Progenitor cell of endocrine pancreas (in vitro differentiated cells): Measurements from ENCODE around the gene DOK7. TPM values are rescaled to one million over a fixed set of nuclear protein-coding genes. Genes with fewer than 3 reads are reported as not detected.

Experiments used
- DNase-seq: peaks from one replicate; pipeline ENCODE4 v3.0.0; 2021; ENCODE audit warnings: low spot score; ENCODE audit not compliant: unreplicated experiment
- H3K27ac Mint-ChIP-seq: 2 replicates; pipeline ENCODE4 v1.8.0; 2021; ENCODE audit warnings: mild to moderate bottlenecking, moderate library complexity, mixed read lengths
- H3K27me3 Mint-ChIP-seq: 2 replicates; pipeline ENCODE4 v1.8.0; 2021; ENCODE audit warnings: mixed read lengths
- H3K36me3 Mint-ChIP-seq: 2 replicates; pipeline ENCODE4 v1.8.0; 2022; ENCODE audit warnings: mixed read lengths; ENCODE audit not compliant: insufficient read depth
- H3K4me1 Mint-ChIP-seq: 2 replicates; pipeline ENCODE4 v1.8.0; 2021; ENCODE audit warnings: low read depth, mixed read lengths
- H3K4me3 Mint-ChIP-seq: 2 replicates; pipeline ENCODE4 v1.8.0; 2021; ENCODE audit warnings: low read depth, mild to moderate bottlenecking, moderate library complexity, mixed read lengths
- H3K9me3 Mint-ChIP-seq: 2 replicates; pipeline ENCODE4 v1.8.0; 2021; ENCODE audit warnings: low read depth, mixed read lengths
- total RNA-seq: library from RNA; stranded (reverse); gene quantifications from 2 replicates; pipeline ENCODE4 v1.2.1, GENCODE V29; 2021
- TF ChIP-seq, protein P1 (sequence below): fragments of 200-600 bp; sonication (generic); IDR thresholded peaks from one replicate; pipeline ENCODE4 v1.5.0; 2021; ENCODE audit warnings: antibody characterized with exemption, mild to moderate bottlenecking; ENCODE audit not compliant: unreplicated experiment

DOK7 gene
- total RNA-seq, 1 donor from 2014 or later, result not detected

DNA sequence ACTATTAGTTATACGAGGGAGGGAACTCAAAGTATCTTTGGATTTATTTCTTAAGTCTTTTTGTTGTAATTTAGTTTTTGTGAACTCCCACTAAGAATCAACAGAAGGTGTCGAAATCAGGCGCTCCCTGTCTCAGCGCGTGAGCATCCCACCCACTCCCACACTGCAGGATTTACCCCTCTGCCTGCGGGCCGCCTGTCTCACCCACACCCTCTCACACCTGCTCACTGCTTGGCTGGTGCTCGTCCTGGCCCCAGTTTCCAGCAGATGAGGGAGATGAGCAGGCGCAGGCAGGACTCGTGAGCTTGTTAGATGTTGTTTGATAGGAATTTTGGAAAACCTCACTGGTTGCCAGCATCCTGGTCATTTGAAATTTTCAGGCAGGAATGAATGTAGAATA lies 42.1 kb upstream of the DOK7 start:
- DNase-seq, result no peak
- Mint-ChIP-seq H3K9me3 (no peaks in the 10 kb centered on the region), H3K4me1 (no peaks in the 10 kb centered on the region), H3K27me3 (no peaks in the 10 kb centered on the region), H3K27ac (no peak overlapping the region), H3K4me3 (no peak overlapping the region), H3K36me3 (peaks cover 12% of the 10 kb centered on the region)
- TF ChIP-seq, protein P1, sequence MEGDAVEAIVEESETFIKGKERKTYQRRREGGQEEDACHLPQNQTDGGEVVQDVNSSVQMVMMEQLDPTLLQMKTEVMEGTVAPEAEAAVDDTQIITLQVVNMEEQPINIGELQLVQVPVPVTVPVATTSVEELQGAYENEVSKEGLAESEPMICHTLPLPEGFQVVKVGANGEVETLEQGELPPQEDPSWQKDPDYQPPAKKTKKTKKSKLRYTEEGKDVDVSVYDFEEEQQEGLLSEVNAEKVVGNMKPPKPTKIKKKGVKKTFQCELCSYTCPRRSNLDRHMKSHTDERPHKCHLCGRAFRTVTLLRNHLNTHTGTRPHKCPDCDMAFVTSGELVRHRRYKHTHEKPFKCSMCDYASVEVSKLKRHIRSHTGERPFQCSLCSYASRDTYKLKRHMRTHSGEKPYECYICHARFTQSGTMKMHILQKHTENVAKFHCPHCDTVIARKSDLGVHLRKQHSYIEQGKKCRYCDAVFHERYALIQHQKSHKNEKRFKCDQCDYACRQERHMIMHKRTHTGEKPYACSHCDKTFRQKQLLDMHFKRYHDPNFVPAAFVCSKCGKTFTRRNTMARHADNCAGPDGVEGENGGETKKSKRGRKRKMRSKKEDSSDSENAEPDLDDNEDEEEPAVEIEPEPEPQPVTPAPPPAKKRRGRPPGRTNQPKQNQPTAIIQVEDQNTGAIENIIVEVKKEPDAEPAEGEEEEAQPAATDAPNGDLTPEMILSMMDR, result no peak

DNA sequence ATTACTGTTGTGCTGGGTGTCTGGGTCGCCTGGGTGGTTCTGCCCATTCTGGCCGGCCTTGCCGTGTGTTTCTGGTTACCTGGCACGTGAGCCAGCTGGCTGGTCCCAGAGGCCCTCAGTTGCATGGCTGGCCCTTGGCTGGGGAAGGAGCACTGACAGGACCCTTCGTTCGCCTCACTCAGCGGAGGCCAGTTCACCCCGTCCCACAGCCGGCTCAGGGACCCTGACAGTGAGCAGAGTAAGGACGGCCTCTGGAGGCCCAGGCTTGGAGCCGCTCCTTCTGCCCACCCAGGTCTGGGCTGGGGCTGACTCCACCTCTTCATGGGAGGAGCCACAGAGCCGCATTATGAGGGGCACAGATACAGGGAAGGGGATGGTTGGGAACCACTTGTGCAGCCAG lies 41.6 kb upstream of the DOK7 start:
- TF ChIP-seq, protein P1, result no peak
- H3K27ac Mint-ChIP-seq, result no peak overlapping the region
- H3K9me3 Mint-ChIP-seq, result no peaks in the 10 kb centered on the region
- H3K36me3 Mint-ChIP-seq, result peaks cover 12% of the 10 kb centered on the region
- no peak for DNase-seq
- no peaks in the 10 kb centered on the region for H3K27me3 Mint-ChIP-seq
- H3K4me1 Mint-ChIP-seq, result no peaks in the 10 kb centered on the region
- H3K4me3 Mint-ChIP-seq, result no peak overlapping the region

DNA sequence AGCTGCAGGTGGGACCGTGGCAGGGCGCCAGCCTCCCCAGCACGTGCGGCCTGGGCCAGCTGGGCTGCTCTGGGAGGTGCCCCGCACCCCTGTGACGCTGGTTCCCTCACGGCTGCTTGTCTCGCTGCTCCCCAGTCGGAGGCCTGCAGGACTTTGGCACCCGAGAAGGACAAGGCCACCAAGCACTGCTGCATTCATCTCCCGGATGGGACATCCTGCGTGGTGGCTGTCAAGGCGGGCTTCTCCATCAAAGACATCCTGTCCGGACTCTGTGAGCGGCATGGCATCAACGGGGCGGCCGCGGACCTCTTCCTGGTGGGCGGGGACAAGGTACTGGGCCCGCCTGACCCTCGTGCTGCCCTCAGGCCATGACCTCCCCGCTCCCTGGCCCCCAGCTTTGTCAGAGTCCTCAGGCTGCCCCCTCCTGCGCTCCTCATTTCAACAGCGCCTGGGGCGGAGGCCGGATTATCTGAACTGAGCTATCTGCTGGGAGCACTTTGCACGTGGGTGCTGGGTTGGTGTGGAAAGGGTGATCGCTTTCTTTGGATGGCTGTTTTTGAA lies 40.8 kb upstream of the DOK7 start:
- no peak overlapping the region for H3K27ac Mint-ChIP-seq
- peaks cover 10% of the 10 kb centered on the region for H3K36me3 Mint-ChIP-seq
- no peaks in the 10 kb centered on the region for H3K9me3 Mint-ChIP-seq
- no peak for DNase-seq
- no peaks in the 10 kb centered on the region for H3K4me1 Mint-ChIP-seq
- H3K27me3 Mint-ChIP-seq, result no peaks in the 10 kb centered on the region
- TF ChIP-seq, protein P1, result no peak
- H3K4me3 Mint-ChIP-seq, result no peak overlapping the region

DNA sequence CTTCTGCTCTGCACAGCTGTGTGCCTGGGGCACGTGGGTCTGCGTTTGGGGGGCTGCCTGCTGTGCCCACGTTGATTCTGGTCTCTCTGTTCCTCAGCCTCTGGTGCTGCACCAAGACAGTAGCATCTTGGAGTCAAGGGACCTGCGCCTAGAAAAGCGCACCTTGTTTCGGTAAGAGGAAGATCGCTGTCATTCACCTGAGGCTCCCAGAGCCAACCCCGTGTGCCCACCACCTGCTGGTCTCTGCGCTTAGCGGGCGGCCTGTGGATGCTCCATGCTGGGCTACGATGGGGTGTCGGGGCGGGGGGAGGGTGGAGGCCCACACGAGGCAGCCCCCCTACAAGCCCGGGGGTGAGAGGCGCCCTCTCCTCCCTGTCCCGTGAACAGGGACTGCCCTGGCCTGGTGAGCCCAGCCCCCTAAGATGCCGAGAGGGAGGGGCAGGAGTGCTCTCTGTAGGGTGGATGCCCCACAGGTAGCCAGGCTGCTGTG lies 40.3 kb upstream of the DOK7 start:
- Mint-ChIP-seq H3K27me3 (no peaks in the 10 kb centered on the region), H3K27ac (no peak overlapping the region), H3K4me1 (no peaks in the 10 kb centered on the region), H3K9me3 (no peaks in the 10 kb centered on the region), H3K36me3 (peaks cover 8% of the 10 kb centered on the region), H3K4me3 (no peak overlapping the region)
- no peak for DNase-seq
- TF ChIP-seq, protein P1, result no peak

DNA sequence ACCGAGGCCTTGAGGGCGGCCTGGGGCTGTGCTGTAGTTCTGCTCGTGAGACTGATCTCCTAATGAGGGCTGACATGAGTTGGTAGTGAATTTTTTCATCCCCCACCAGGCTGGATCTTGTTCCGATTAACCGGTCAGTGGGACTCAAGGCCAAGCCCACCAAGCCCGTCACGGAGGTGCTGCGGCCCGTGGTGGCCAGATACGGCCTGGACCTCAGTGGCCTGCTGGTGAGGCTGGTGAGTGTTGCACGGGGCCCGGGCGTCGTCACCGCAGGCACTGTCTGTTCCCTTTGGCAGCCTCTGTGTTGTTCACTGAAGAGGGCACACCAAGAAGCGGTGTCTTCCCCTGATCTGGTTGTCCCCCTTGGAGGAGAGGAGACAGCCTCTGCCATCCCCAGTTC lies 39.7 kb upstream of the DOK7 start:
- Mint-ChIP-seq H3K4me1 (no peaks in the 10 kb centered on the region), H3K9me3 (no peaks in the 10 kb centered on the region), H3K27me3 (no peaks in the 10 kb centered on the region), H3K4me3 (no peak overlapping the region), H3K27ac (no peak overlapping the region), H3K36me3 (peaks cover 7% of the 10 kb centered on the region)
- TF ChIP-seq, protein P1, result no peak
- DNase-seq, result no peak
